Esophagus (tissue), 2 donors: Measurements from ENCODE around the gene ECHDC3. TPM values are rescaled to one million over a fixed set of nuclear protein-coding genes. Genes with fewer than 3 reads are reported as not detected.
"Not testable (repeated sequence)": the region's sequence is repeated elsewhere in the genome, so short reads cannot be mapped to it uniquely, and the experiment has no call there.

Experiments
- H3K27ac ChIP-seq, 2 donors: one replicate each; pipeline ENCODE4 v1.5.1; 2013; ENCODE audit warnings: low read depth in 2 of 2, mild to moderate bottlenecking in 2 of 2, inconsistent platforms in 1 of 2, low read length in 1 of 2, moderate library complexity in 1 of 2
- H3K27me3 ChIP-seq, 2 donors: one replicate each; pipeline ENCODE4 v1.6.1; 2013; ENCODE audit warnings: low read length in 2 of 2, control low read depth in 1 of 2, mild to moderate bottlenecking in 1 of 2; ENCODE audit not compliant: insufficient read depth in 2 of 2, control insufficient read depth in 1 of 2
- H3K36me3 ChIP-seq, 2 donors: one replicate each; pipeline ENCODE4 v1.6.1; 2013; ENCODE audit warnings: low read length in 1 of 2; ENCODE audit not compliant: control insufficient read depth in 2 of 2, insufficient read depth in 2 of 2
- H3K4me1 ChIP-seq, 2 donors: one replicate each; pipeline ENCODE4 v1.6.1; 2013; ENCODE audit warnings: low read length in 1 of 2; ENCODE audit not compliant: control insufficient read depth in 2 of 2, insufficient read depth in 2 of 2
- H3K4me3 ChIP-seq, 2 donors: one replicate each; pipeline ENCODE4 v1.5.1; 2013; ENCODE audit warnings: low read length in 2 of 2, mild to moderate bottlenecking in 2 of 2, low read depth in 1 of 2, moderate library complexity in 1 of 2
- H3K9me3 ChIP-seq, 2 donors: one replicate each; pipeline ENCODE4 v1.6.1; 2013; ENCODE audit warnings: mild to moderate bottlenecking in 2 of 2, low read depth in 1 of 2, low read length in 1 of 2, moderate library complexity in 1 of 2; ENCODE audit not compliant: control insufficient read depth in 2 of 2, insufficient read depth in 1 of 2
- WGBS, 2 donors: extraction: QIAGEN DNeasy Blood & Tissue Kit; methylation state at CpG; one replicate each; pipeline ENCODE4 v1.1.7; 2013; 5-methylcytosine and 5-hydroxymethylcytosine counted together
- polyA plus RNA-seq, 2 donors: library from polyadenylated mRNA; stranded (reverse); fragments of 200-250 nt; gene quantifications; one replicate each; pipeline ENCODE4 v1.2.3, GENCODE V29; 2013
- donor health status: healthy with polysubstance abuse.
- donor health status: Bipolar disorder and iron deficiency.

The ECHDC3 gene
- polyA plus RNA-seq, 2 donors, result 23.7 to 36.5 TPM

GRCh38 chr10:11727563-11727962 is 14.6 kb upstream of the ECHDC3 start:
- WGBS, 2 donors, result 84 to 87% methylated on average over 4 of the region's 4 CpGs
- Histone ChIP-seq H3K27ac (no peak overlapping the region), H3K27me3 (no peaks in the 10 kb centered on the region), H3K4me1 (peaks cover 0 to 2% of the 10 kb centered on the region in 2 donors), H3K4me3 (no peak overlapping the region), H3K9me3 (no peaks in the 10 kb centered on the region), H3K36me3 (no peaks in the 10 kb centered on the region)

- Histone ChIP-seq H3K27me3 (no peaks in the 10 kb centered on the region), H3K4me3 (no peak overlapping the region), H3K27ac (no peak overlapping the region), H3K9me3 (no peaks in the 10 kb centered on the region), H3K4me1 (peaks cover 0 to 2% of the 10 kb centered on the region in 2 donors), H3K36me3 (no peaks in the 10 kb centered on the region)
- WGBS, 2 donors, result 97 to 100% methylated on average over 7 of the region's 7 CpGs
Observed at GRCh38 chr10:11728353-11728752, 13.8 kb upstream of the ECHDC3 start.

- WGBS, 2 donors, result 68 to 86% methylated on average over 3 of the region's 3 CpGs
- Histone ChIP-seq H3K36me3 (no peaks in the 10 kb centered on the region), H3K9me3 (no peaks in the 10 kb centered on the region)
Observed at GRCh38 chr10:11729790-11730315, 12.3 kb upstream of the ECHDC3 start.

GRCh38 chr10:11730779-11731178 is 11.4 kb upstream of the ECHDC3 start:
- H3K27me3 ChIP-seq, result no peaks in the 10 kb centered on the region
- no peaks in the 10 kb centered on the region for H3K9me3 ChIP-seq
- H3K4me3 ChIP-seq, result no peak overlapping the region
- WGBS, 2 donors, result 96% methylated on average over 5 of the region's 5 CpGs
- no peaks in the 10 kb centered on the region for H3K36me3 ChIP-seq
- H3K4me1 ChIP-seq, result no peaks in the 10 kb centered on the region
- no peak overlapping the region for H3K27ac ChIP-seq

More at GRCh38 chr10:11729790-11730315, 12.3 kb upstream of the ECHDC3 start:
- H3K4me3 ChIP-seq, result no peak overlapping the region
- peaks cover 0 to 1% of the 10 kb centered on the region in 2 donors for H3K4me1 ChIP-seq
- no peak overlapping the region for H3K27ac ChIP-seq
- H3K27me3 ChIP-seq, result no peaks in the 10 kb centered on the region

- not testable (repeated sequence) for H3K36me3 ChIP-seq, H3K27me3 ChIP-seq, H3K4me3 ChIP-seq, H3K27ac ChIP-seq, H3K9me3 ChIP-seq, H3K4me1 ChIP-seq
- WGBS, 2 donors, result no CpG with 5 or more reads among the region's 15 CpGs
Observed at GRCh38 chr10:11736767-11737166, 5.4 kb upstream of the ECHDC3 start.

GRCh38 chr10:11737258-11738032 is 4.7 kb upstream of the ECHDC3 start:
- not testable (repeated sequence) for H3K36me3 ChIP-seq, H3K27me3 ChIP-seq, H3K9me3 ChIP-seq, H3K4me1 ChIP-seq
- peak overlapping the region; percentile 39 to 70 for H3K27ac ChIP-seq
- 51 to 65% methylated on average over 25 to 27 of the region's 27 CpGs for WGBS, 2 donors
- peak overlapping the region in 1 of 2 donors; percentile 28 for H3K4me3 ChIP-seq

GRCh38 chr10:11740907-11741306 is 1.3 kb upstream of the ECHDC3 start:
- Histone ChIP-seq H3K27ac (no peak overlapping the region), H3K4me3 (no peak overlapping the region), H3K4me1 (peaks cover 2 to 19% of the 10 kb centered on the region in 2 donors), H3K36me3 (peaks cover 0 to 3% of the 10 kb centered on the region in 2 donors), H3K9me3 (no peaks in the 10 kb centered on the region), H3K27me3 (no peaks in the 10 kb centered on the region)
- 94 to 98% methylated on average over 11 of the region's 11 CpGs for WGBS, 2 donors

- peaks cover 0 to 3% of the 10 kb centered on the region in 2 donors for H3K36me3 ChIP-seq
- peaks cover 2 to 20% of the 10 kb centered on the region in 2 donors for H3K4me1 ChIP-seq
- no peaks in the 10 kb centered on the region for H3K9me3 ChIP-seq
- 68 to 71% methylated on average over 16 of the region's 16 CpGs for WGBS, 2 donors
- H3K4me3 ChIP-seq, result peak overlapping the region; percentile 28 to 73
- H3K27me3 ChIP-seq, result no peaks in the 10 kb centered on the region
- H3K27ac ChIP-seq, result peak overlapping the region; percentile 74 to 89
Observed at GRCh38 chr10:11741608-11742007, 574 bp upstream of the ECHDC3 start.

- peak overlapping the region; percentile 73 to 83 for H3K4me3 ChIP-seq
- peaks cover 2 to 20% of the 10 kb centered on the region in 2 donors for H3K4me1 ChIP-seq
- H3K36me3 ChIP-seq, result peaks cover 0 to 3% of the 10 kb centered on the region in 2 donors
- WGBS, 2 donors, result 21 to 24% methylated on average over 22 to 31 of the region's 31 CpGs
- H3K27me3 ChIP-seq, result no peaks in the 10 kb centered on the region
- H3K27ac ChIP-seq, result peak overlapping the region; percentile 92 to 93
- no peaks in the 10 kb centered on the region for H3K9me3 ChIP-seq
Observed at GRCh38 chr10:11742779-11743298, 657 bp downstream of the ECHDC3 start.
